GM15510 (cell line): ENCODE data around the gene LSM2.

Source experiments
- POLR2A ChIP-seq: IDR thresholded peaks from 3 replicates; pipeline ENCODE4 v1.6.1; 2011; ENCODE audit warnings: borderline replicate concordance; ENCODE audit not compliant: insufficient read length; ENCODE audit errors: extremely low read depth

The LSM2 gene

GRCh38 chr6:31780507-31781243 is 26.1 kb downstream of the LSM2 start:
- TF ChIP-seq POLR2A = no peak

- TF ChIP-seq POLR2A = no peak
Observed at GRCh38 chr6:31779908-31780307, 26.9 kb downstream of the LSM2 start.

- TF ChIP-seq POLR2A = no peak
Observed at GRCh38 chr6:31778999-31779885, 27.5 kb downstream of the LSM2 start.

- no peak for TF ChIP-seq POLR2A
Observed at GRCh38 chr6:31778193-31778592, 28.6 kb downstream of the LSM2 start.

- no peak for TF ChIP-seq POLR2A
Observed at GRCh38 chr6:31777667-31778050, 29.1 kb downstream of the LSM2 start.

- TF ChIP-seq POLR2A = no peak
Observed at GRCh38 chr6:31776989-31777666, 29.6 kb downstream of the LSM2 start, which contains the start of gene VWA7. Gene VWA7, minus strand, starts transcription at chr6:31777328. Its CDS starts 549 bp downstream, at chr6:31776779.

- TF ChIP-seq POLR2A = no peak
Observed at GRCh38 chr6:31776485-31776988, 30.2 kb downstream of the LSM2 start.

- no peak for TF ChIP-seq POLR2A
Observed at GRCh38 chr6:31775633-31776484, 30.9 kb downstream of the LSM2 start.

- TF ChIP-seq POLR2A = no peak
Observed at GRCh38 chr6:31775184-31775583, 31.6 kb downstream of the LSM2 start.

- TF ChIP-seq POLR2A = no peak
Observed at GRCh38 chr6:31771992-31772358, 34.8 kb downstream of the LSM2 start.

- TF ChIP-seq POLR2A = no peak
Observed at GRCh38 chr6:31770860-31771259, 35.9 kb downstream of the LSM2 start.

GRCh38 chr6:31769684-31770371 is 36.9 kb downstream of the LSM2 start:
- TF ChIP-seq POLR2A = no peak
